Astrocyte (in vitro differentiated cells and primary cell): Measurements from ENCODE around the gene PANX2.

Source experiments
- CTCF ChIP-seq: IDR thresholded peaks from 2 replicates; pipeline ENCODE4 v1.5.1; 2011; ENCODE audit warnings: low read depth, mild to moderate bottlenecking, inconsistent platforms, low read length, moderate library complexity; ENCODE audit not compliant: insufficient read depth
- EZH2 ChIP-seq: IDR thresholded peaks from 2 replicates; pipeline ENCODE4 v1.6.1; 2012; ENCODE audit warnings: mild to moderate bottlenecking, low read length, inconsistent platforms; ENCODE audit not compliant: insufficient read depth

- TF ChIP-seq CTCF (no peak), EZH2 (no peak)
Measured at GRCh38 chr22:50211147-50211546, 40.6 kb downstream of the PANX2 start.
